DND-41 (cell line): ENCODE results near the gene ADCY9.

Source experiments
- ATAC-seq: fragments of 200-7000 bp; cut with Tn5 transposase; 3 replicates; pipeline ENCODE4 v1.9.1; 2021; ENCODE audit warnings: low read depth; ENCODE audit not compliant: insufficient read depth
- DNase-seq: peaks from one replicate; pipeline ENCODE4 v3.0.0-alpha.2; 2020
- H2AFZ ChIP-seq: 2 replicates; pipeline ENCODE4 v1.6.0; 2012; ENCODE audit warnings: low read depth, low read length
- H3K27ac ChIP-seq: 2 replicates; pipeline ENCODE4 v1.5.1; 2012; ENCODE audit warnings: low read length, inconsistent platforms
- H3K27me3 ChIP-seq: fragments of 200-600 bp; sonication (generic); 2 replicates; pipeline ENCODE4 v1.6.0; 2012; ENCODE audit warnings: low read length, mild to moderate bottlenecking, inconsistent platforms; ENCODE audit not compliant: insufficient read depth, poor library complexity
- H3K36me3 ChIP-seq: 2 replicates; pipeline ENCODE4 v1.5.1; 2012; ENCODE audit warnings: low read length, inconsistent platforms; ENCODE audit not compliant: insufficient read depth
- H3K4me1 ChIP-seq: 2 replicates; pipeline ENCODE4 v1.5.1; 2012; ENCODE audit warnings: mild to moderate bottlenecking, low read length; ENCODE audit not compliant: insufficient read depth
- H3K4me2 ChIP-seq: 2 replicates; pipeline ENCODE4 v1.6.0; 2012; ENCODE audit warnings: mild to moderate bottlenecking, moderate library complexity, low read length, inconsistent platforms; ENCODE audit not compliant: insufficient read depth
- H3K4me3 ChIP-seq, 2 experiments: fragments of 200-600 bp in 1 of 2; shearing (Covaris generic) in 1 of 2; 2 replicates each; pipeline ENCODE4 v1.5.1; 2012 to 2016; ENCODE audit warnings: inconsistent platforms in 2 of 2, low read length in 2 of 2, mild to moderate bottlenecking in 2 of 2, low read depth in 1 of 2, moderate library complexity in 1 of 2
- H3K79me2 ChIP-seq: 2 replicates; pipeline ENCODE4 v1.6.0; 2012; ENCODE audit warnings: low read length, inconsistent platforms; ENCODE audit not compliant: insufficient read depth
- H3K9ac ChIP-seq: 2 replicates; pipeline ENCODE4 v1.6.0; 2012; ENCODE audit warnings: low read depth, mild to moderate bottlenecking, inconsistent platforms, low read length, moderate library complexity
- H3K9me3 ChIP-seq: 2 replicates; pipeline ENCODE4 v1.5.1; 2012; ENCODE audit warnings: low read length, moderate library complexity, mild to moderate bottlenecking, inconsistent platforms; ENCODE audit not compliant: insufficient read depth, severe bottlenecking
- H4K20me1 ChIP-seq: 2 replicates; pipeline ENCODE4 v1.6.0; 2012; ENCODE audit warnings: low read length; ENCODE audit not compliant: insufficient read depth
- EZH2 ChIP-seq: IDR thresholded peaks from 3 replicates; pipeline ENCODE4 v1.6.1; 2012; ENCODE audit warnings: borderline replicate concordance, low read depth, mild to moderate bottlenecking, moderate library complexity, low read length, inconsistent platforms; ENCODE audit not compliant: severe bottlenecking
- TF ChIP-seq, protein P1 (sequence below): IDR thresholded peaks from 2 replicates; pipeline ENCODE4 v1.5.1; 2012; ENCODE audit warnings: borderline replicate concordance, low read length, moderate library complexity, mild to moderate bottlenecking; ENCODE audit not compliant: poor library complexity, severe bottlenecking; ENCODE audit errors: extremely low read depth

Gene ADCY9

DNA sequence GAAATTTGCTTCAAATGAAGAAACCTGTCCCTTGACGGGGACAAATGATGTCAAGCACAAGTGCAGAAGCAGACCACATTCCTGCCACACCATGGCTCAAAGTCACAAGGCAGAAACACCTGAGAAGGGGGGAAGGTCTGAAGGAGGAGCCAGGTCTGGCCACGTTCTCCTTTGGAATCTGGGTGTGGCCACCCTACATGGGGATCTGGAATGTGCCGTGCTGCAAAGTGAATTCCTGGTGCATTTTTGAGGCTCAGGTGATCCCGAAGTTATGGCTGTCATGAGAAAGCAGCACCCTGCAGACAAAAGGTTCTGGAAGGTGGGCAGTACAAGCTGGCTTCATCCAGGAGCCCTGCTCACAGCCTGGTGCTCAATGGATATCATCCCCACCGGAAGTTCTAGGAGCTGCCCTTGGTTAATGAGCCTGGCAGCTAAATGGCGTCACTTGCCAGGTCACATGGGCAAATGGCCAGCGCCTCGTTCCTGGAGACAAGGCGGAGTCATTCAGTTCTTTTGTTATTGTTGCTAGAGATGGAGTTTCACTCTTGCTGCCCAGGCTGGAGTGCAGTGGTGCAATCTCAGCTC lies 20.1 kb upstream of the ADCY9 start:
- Histone ChIP-seq H3K36me3 (no peaks in the 10 kb centered on the region), H3K9ac (no peak overlapping the region), H3K4me1 (no peaks in the 10 kb centered on the region), H3K79me2 (no peaks in the 10 kb centered on the region), H2AFZ (no peak overlapping the region), H3K9me3 (no peaks in the 10 kb centered on the region), H3K27me3 (no peaks in the 10 kb centered on the region), H3K4me3 (no peak overlapping the region), H3K27ac (no peak overlapping the region), H3K4me2 (no peak overlapping the region), H4K20me1 (no peaks in the 10 kb centered on the region)
- ATAC-seq: no peak
- no peak for DNase-seq
- TF ChIP-seq, protein P1, sequence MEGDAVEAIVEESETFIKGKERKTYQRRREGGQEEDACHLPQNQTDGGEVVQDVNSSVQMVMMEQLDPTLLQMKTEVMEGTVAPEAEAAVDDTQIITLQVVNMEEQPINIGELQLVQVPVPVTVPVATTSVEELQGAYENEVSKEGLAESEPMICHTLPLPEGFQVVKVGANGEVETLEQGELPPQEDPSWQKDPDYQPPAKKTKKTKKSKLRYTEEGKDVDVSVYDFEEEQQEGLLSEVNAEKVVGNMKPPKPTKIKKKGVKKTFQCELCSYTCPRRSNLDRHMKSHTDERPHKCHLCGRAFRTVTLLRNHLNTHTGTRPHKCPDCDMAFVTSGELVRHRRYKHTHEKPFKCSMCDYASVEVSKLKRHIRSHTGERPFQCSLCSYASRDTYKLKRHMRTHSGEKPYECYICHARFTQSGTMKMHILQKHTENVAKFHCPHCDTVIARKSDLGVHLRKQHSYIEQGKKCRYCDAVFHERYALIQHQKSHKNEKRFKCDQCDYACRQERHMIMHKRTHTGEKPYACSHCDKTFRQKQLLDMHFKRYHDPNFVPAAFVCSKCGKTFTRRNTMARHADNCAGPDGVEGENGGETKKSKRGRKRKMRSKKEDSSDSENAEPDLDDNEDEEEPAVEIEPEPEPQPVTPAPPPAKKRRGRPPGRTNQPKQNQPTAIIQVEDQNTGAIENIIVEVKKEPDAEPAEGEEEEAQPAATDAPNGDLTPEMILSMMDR: no peak
- TF ChIP-seq EZH2: no peak

DNA sequence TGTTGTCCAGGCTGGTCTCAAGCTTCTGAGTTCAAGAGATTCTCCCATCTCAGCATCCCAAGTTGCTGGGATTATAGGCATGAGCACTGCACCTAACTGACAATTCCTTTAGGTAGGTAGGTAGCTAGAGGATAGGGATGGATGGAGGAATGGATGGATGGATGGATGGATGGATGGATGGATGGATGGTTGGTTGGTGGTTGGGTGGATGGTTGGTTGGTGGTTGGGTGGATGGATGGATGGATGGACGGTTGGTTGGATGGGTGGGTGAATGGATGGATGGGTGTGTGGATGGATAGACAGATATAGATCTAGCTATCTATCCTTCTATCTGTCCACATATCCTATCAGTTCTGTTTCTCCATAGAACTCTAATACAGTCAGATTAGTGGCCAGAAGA lies 19.3 kb upstream of the ADCY9 start:
- no peaks in the 10 kb centered on the region for H3K36me3 ChIP-seq
- ATAC-seq (no peak), DNase-seq (no peak)
- H3K4me2 ChIP-seq: no peak overlapping the region
- H3K27ac ChIP-seq: no peak overlapping the region
- no peak overlapping the region for H3K4me3 ChIP-seq
- no peaks in the 10 kb centered on the region for H3K79me2 ChIP-seq
- no peak overlapping the region for H3K9ac ChIP-seq
- H3K9me3 ChIP-seq: no peaks in the 10 kb centered on the region
- TF ChIP-seq EZH2: no peak
- TF ChIP-seq, protein P1: no peak
- no peaks in the 10 kb centered on the region for H3K4me1 ChIP-seq
- H4K20me1 ChIP-seq: no peaks in the 10 kb centered on the region
- no peaks in the 10 kb centered on the region for H3K27me3 ChIP-seq
- H2AFZ ChIP-seq: no peak overlapping the region

DNA sequence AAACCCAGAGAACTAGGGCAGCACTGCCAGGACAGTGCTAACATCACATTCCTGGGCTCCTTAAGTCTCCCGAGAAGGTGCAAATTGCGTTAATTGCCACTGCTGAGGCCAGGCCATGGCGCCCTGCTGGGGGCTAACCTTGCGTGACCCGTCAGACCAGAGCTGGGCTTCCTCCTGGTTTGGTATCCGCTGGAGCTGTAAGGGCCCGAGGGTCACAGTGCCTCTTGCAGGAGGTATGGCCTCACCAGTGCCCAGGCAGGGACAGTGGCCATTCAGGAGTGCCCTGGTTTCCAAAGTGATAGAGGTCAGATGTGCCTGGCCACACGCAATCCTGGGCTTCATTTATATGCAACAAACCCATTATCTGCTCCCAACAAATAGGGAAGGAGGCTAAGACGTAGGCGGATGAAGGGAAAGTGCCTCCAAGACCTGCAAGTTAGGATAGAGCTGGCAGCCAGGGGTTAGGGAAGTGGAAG lies 17.7 kb upstream of the ADCY9 start:
- no peak overlapping the region for H3K27ac ChIP-seq
- no peaks in the 10 kb centered on the region for H4K20me1 ChIP-seq
- no peak for TF ChIP-seq EZH2
- TF ChIP-seq, protein P1: no peak
- DNase-seq: no peak
- H3K9me3 ChIP-seq: no peaks in the 10 kb centered on the region
- no peaks in the 10 kb centered on the region for H3K79me2 ChIP-seq
- H3K36me3 ChIP-seq: no peaks in the 10 kb centered on the region
- H3K4me1 ChIP-seq: no peaks in the 10 kb centered on the region
- H3K27me3 ChIP-seq: no peaks in the 10 kb centered on the region
- H3K4me3 ChIP-seq: no peak overlapping the region
- H2AFZ ChIP-seq: no peak overlapping the region
- no peak overlapping the region for H3K4me2 ChIP-seq
- ATAC-seq: no peak
- no peak overlapping the region for H3K9ac ChIP-seq
